Measurements from ENCODE around the gene SCEL.
"Not testable (repeated sequence)": the region's sequence is repeated elsewhere in the genome, so short reads cannot be mapped to it uniquely, and the experiment has no call there.

SCEL gene

DNA sequence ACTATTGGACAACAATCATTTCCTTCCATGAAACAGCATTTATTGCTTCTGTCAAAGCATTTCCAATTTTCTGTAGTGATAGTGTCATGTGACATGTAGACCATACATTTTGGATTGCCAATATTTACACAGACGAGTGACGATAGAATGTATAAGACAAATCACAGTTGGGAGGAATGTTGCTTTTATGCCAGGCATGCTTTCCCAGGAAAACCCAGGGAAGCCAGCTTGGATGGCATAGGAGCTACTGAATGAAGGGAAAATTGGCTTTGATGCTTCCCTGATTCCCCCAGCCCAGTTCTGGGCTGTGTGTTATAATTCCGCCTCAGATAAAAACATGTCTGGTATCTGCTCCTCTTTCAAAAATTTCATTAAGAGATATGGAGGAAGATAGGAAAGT, 22.5 kb downstream of the SCEL start:
- DNase-seq (ENCODE audit: low spot score), result no peak

DNA sequence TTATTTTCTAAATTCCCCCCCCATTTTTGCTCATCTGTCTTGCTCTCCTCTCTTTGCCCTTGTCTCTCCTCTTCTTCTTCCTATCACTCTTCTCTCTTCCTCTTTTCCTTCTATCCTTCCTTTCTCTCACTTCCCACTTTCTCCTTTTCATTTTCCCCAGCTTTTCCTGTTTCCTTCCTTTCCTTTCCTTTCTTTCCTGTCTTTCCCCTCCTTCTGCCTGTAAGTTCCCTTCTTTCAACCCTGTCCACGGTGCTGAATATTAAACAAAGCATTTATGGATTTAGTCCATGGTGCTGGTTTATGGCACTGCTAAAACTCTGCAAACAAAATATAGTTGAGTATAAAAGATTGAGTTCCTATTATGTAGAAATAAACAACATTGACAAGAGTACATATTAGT, 27.6 kb downstream of the SCEL start:
- DNase-seq (ENCODE audit: low spot score), result no peak

DNA sequence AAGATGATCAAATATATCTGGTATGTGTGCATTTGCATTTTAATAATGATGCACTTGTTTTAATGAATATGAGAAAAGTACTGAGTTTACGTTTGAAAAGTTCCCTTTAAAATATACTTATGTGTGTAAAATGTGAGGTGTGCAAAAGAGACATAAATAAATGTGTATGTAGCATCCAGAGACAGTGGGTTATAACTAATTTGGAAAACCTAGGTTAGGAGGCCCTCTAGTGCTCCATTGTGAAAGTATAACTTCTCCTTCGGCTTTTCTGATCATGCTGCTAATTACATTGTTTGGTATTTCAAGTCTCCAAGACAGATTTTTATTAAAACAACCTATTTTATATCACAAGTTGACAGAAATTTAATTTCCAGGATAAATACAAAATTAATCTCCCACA, 30.1 kb downstream of the SCEL start:
- DNase-seq (ENCODE audit: low spot score), result peak; percentile 56

DNA sequence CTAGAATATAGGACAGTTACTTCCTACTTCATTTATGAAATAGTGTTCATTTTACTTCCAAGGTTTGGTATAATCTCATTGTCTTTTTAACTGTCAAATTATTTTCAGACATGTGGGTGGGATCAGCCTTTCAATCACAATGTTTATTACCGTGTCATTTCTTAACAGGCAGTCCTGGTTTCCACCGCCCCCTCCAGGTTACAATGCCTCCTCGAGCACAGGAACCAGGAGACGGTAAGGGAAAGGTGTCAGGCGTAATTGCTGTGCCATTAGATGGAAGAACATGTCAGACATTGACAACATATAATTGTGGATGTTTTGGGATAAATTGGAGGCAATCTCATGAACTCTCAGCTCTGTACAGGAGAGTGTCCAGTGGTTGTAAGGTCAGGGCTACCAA, 36.5 kb downstream of the SCEL start:
- no peak for DNase-seq (ENCODE audit: low spot score)

DNA sequence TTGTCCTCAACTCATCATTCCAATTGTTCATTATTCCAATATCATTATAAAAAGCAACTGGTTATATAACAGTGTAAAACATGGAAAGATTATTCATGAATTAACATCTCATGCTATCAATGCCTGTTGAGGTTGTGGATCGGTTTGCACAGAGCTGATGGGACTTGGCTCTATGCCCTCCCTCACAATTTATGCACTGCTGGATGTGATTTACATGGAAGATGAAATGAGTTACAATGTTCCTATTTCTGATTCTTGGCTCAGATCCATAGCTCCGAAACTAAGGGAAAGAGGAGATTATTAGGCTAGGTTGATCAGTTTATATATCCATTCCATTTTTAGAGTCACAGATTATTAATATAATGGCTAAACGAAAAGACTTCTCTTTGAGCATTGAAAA, 38.6 kb downstream of the SCEL start:
- DNase-seq (ENCODE audit: low spot score), result no peak

DNA sequence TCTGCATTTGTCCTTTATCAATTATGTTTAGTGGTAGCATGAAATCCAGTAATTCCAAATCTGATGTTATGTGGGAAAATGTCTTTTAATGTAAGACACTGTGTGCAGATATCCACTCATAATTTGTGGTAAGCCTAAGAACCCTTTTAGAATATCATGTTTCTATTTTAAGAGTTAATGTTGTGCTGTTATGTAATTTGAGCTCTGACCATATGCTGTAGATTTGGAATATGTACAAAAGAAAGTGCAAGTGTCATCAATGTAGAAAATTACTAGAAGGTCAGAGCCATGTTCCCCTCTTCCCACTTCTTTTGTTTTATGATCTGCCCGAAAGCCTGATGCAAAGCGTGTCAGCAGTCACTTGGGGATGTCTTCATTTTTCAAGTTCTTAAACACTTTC, 44.5 kb downstream of the SCEL start:
- DNase-seq (ENCODE audit: low spot score), result no peak

DNA sequence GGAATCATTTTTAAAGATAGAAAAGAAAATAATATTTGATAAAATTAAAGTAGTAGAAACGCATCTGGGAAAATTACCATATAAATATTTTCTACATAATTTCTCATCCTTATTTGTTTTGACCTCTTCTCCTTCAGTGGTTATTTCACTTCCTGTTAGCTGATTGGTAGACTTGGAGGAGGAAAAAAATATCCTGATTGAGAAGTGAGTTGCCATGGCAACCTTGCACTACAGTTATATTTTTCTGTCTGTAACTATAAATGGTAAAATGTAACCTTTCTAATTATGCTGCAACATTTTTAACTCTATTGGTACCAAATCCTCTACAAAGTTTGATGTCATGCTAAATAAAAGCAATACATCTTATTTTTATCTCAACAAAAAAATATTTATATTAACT, 45.2 kb downstream of the SCEL start:
- no peak for DNase-seq (ENCODE audit: low spot score)

DNA sequence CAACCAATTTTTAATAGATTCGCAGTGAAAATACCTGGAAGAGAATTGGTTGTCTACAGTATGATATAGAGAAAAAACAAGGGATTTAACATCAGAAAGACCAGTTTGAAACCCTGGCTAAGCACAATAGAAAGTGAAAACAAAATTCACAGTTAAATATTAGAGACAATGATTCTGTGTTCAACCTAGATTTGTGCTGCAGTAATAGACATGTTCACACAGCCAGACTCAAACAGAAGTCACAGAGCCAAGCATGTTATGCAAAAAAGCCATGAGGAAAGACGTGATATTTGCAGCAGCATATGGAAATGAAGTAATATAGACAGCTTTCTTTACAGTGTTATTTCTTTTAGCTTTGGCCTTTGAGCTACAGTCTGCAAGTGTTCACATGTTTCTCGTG, 48.1 kb downstream of the SCEL start:
- no peak for DNase-seq (ENCODE audit: low spot score)

DNA sequence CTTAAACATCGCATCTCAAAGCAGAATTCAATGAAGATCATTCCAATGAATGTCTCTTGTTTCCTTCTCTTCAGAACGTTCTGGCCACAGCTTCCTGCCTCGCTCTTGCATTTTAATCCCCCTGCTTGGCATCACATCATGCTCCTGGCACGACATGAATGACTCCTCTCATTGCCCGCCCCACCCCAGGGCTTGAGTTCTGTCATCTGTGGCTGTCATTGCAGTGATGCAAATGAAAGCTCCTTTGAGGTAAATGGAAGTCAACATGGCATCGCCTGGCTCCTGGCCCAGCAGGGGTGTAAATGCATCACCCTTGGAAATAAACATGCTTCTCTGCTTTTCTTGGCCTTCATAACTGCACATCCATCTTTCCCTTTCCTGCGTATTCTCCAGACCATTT, 48.6 kb downstream of the SCEL start:
- peak; percentile 7 for DNase-seq (ENCODE audit: low spot score)

DNA sequence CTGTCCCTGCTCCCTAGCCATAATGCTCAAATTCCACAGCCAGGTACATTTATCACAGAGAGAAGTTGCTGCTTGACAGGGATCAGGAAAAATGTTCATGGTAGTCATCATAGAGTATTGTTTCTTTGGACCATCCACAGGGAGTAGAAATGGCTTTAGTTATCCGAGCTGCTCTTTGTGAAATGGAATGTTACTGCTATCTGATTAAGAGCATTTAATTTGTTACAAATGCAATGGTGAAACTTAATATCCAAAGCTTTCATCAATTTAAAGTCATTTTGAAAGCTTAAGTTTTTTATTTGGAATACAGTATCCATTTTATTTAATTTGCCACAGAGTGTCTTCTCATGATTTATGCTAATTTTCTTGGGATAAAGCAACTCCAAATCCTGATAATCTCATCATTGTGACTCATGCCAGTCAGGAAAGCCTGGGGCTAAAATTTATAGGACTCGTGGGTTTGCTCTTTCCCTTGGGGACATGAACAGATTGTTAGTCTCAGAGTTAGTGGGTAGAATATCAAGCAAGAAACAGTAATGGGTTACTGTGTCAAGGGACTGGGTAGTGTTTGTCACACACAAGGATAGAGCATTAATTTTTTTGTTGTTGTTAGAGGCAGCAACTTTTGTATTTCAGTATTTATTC, 59.8 kb downstream of the SCEL start:
- DNase-seq (ENCODE audit: low spot score), result no peak

DNA sequence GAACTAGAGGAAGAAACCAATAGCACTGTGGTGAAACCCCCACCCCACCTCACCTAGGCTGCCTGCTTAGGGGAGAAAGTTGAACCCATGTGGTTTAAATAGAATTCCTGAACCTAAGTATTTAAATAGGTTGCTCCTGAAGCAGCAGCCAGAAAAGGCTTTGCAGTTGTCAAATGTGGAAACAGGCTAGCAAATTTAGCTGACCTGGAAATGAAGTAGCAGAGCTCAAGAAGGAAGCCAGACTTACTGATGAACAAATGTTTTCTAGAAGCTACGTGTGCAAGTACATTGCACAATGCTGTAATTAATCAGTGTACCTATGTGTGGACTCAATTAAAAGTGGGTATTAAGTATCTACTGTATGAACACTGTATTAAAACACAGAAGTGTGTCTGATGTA, 61.3 kb downstream of the SCEL start:
- no peak for DNase-seq (ENCODE audit: low spot score)

DNA sequence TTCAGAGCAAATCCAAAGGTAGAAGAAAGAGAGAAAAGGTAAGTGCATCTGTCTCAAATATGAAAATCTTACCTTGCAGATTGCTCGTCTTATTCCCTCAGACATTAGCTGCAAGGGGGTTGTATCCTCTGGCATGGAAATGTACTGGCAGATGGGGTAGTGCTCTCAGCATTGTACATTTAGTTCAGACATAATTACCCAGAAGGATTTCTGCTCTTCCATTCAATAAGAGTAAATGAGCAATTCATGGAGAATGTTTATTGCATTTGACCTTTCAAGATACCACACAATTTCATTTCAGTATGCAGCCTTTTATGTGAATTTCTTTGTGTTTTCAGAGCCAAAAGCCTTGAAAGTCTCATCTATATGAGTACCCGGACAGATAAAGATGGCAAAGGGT, 63.8 kb downstream of the SCEL start:
- no peak for DNase-seq (ENCODE audit: low spot score)

DNA sequence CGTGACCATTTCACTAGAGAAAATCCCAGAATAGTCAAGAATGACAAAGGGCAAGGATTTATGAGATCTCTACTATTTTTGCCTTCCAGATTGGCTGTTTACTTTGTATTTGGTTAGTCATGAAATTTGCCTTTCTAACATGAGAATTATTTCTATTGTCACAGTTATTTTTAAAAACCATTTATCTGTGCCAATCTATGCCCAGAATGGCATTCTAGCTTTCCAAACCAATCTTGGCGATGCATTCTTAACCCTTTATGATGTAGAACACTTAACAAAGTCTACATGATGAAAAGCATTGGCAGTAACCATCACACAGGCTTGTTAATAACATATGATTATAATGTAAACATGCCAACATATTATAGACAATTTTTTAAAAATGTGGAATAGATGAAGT, 65.2 kb downstream of the SCEL start:
- DNase-seq (ENCODE audit: low spot score), result no peak

DNA sequence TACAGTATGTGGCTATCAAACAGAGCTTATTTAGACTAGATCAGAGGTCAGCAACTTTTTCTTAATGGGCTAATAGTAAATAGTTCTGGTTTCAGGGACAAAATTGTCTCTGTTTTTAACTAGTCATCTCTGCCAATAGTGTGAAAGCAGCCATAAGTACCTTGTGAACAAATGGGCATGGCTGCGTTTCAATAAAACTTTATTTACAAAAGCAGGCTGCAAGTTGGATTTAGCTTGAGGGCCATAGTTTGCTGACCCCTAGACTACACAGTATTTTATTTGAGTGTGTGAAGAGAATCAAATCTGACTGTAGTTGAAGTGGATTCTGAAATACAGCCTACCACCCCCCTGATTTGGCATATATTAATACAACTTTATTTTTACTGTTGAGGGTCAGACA, 75.6 kb downstream of the SCEL start:
- DNase-seq (ENCODE audit: low spot score), result no peak

DNA sequence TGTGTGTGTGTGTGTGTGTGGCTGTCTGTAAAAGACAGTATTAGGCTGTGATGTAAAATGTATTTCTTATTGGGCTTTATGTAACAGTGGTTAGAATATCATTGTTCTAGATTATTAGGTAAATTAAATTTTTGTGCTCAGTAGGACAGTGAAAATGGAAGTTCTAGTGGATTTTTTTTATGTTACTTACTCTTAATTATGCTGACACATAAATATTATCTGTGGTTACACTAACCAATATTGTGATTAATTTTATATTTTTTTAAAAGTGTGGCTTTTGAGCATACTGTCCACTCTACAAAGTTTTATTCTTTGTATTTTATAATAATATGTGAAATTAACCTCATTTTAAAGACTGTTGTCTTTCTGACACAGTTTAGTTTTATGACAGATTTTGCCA, 80.5 kb downstream of the SCEL start:
- no peak for DNase-seq (ENCODE audit: low spot score)

DNA sequence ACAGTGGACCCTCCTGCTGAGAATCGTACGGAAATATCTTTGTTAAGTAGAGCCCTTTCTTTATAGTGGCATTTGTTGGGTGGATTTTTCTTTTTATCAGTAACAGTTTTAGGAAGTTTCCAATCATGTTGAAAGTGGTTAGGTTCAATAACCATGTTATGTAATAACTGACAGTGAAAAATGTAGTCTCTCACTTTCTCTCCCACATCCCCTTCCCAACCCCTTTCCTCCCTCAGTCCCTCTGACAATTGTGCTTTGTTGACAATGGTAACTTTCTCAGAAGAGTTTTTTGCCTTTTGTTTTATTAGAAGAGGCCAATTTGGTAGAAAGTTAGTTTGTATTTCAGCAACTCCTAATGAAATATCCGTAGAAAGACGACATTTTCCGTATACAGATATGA, 84.1 kb downstream of the SCEL start:
- no peak for DNase-seq (ENCODE audit: low spot score)

DNA sequence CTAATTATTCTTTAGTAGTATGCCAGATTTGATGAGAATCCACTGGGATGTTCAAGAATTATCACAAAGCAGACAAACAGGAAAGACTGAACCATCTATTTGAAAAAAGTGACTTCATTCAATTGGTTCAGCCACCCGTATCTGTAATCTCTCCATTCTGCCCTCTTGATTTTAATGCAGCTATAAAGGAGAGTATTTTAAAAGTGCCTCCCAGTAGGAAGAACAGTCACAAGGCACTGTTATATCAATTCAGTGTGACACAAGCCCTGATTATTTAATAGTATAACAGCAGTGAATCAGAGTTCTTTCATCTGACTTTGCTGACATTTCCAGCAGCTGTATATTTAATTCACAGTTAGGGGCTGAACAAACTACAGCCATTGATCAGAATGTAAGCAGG, 84.6 kb downstream of the SCEL start:
- DNase-seq (ENCODE audit: low spot score), result no peak

DNA sequence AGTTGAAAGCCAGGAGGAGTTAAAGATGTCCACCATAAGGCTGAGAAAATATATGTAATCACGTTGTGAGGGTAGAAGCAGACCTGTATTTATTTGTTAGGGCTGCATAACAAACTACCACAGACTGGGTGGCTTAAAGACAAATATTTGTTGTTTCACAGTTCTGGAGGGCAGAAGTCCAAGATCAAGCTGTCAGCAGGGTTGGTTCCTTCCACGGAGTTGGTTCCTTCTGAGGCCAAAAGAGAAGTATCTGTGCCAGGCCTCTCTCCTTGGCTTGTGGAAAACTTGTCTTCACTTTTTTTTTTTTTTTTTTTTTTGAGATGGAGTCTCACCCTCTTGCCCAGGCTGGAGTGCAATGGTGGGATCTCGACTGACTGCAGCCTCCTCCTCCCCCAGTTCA, 88.3 kb downstream of the SCEL start:
- DNase-seq (ENCODE audit: low spot score), result no peak

DNA sequence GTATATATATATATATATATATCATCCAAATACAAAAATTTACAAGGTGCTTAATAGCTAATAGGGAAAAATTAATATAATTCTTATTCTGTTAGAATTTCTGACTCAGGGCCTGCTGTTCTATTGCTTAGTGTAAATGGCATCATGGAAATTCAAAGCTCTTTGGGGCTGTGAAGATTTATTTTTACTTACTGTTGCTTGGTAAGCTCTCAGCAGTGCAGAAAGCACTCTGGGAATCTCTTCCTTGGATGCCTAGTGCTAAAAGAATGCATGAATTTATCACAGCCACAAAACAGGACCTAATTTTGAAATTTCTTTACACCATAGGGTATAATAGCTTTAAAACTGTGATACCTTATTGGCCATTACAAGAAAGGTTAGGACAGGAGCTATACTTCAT, 92.7 kb downstream of the SCEL start:
- no peak for DNase-seq (ENCODE audit: low spot score)

DNA sequence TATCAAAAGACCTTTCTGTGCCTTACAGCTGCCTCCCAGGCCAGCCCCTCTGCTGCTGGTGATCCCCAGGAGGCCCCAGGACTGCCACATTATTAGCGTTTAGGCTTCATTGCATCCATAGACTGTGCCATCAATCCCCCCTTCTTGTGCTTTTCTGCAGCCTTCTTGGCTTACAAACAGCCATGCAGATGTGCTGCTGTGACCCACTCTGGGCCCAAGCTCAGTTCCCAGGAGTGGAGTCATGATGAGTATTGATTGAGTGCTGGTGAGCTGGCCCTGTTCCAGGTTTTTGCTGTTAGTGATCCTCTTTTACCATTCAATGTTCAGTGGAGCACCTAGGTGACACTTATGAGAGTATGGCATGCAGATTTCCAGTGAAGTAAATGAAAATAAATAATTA, 102.1 kb downstream of the SCEL start:
- no peak for DNase-seq (ENCODE audit: low spot score)

DNA sequence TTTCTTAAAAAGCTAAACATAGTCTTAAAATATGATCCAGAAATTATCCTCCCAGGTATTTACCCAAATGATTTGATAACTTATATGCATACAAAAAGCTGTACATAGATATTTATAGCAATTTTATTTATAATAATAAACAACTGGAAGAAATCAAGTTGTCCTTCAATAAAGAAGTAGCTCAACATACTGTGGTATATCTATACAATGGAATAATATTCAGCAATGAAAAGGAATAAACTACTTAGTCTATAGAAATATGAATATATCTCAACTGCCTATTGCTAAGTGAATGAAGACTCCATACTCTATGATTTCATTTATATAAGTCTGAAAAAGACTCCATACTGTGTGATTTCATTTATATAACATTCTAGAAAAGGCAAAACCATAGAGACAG, 114.9 kb downstream of the SCEL start:
- DNase-seq (ENCODE audit: low spot score), result no peak

DNA sequence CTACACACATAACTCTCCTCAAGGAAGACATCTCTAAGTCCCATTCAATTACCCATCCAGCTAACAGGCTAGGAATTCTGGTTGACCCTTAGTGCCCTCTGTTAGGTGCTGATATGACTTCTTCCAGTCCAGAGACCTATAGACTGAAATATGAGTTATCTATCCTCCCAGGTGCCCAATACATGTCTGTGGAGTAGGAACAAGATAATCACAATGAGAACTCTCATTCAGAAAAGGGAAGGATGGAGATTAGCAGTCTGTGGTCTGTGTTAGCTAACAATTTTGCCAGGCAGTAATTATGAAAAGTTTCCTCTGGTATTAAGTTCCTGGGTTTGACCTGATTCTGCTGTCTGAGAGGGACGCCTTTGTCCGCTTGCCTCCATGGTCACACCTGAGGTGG, 117.8 kb downstream of the SCEL start:
- DNase-seq (ENCODE audit: low spot score), result no peak

DNA sequence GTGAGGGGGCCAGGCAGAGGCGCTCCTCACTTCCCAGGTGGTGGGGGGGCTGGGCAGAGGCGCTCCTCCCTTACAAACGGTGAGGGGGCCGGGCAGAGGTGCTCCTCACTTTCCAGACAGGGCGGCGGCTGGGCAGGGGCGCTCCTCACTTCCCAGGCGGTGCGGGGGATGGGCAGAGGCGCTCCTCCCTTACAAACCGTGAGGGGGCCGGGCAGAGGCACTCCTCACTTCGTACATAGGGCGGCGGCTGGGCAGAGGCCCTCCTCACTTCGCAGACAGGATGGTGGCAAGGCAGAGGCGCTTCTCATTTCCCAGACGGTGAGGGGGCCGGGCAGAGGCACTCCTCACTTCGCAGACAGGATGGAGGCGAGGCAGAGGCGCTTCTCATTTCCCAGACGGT, 124.5 kb downstream of the SCEL start:
- not testable (repeated sequence) for DNase-seq (ENCODE audit: low spot score)

DNA sequence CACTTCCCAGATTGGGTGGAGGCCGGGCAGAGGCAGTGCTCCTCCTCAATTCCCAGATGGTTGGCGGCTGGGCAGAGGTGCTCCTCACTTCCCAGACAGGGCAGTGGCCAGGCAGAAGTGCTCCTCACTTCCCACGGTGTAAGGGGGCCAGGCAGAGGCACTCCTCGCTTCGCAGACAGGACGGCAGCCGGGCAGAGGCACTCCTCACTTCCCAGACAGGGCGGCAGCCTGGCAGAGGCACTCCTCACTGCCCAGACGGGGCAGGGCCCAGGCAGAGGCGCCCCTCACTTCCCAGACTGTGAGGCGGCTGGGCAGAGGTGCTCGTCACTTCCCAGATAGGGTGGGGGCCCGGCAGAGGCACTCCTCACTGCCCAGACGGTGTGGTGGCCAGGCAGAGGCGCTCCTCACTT, 125.3 kb downstream of the SCEL start:
- no peak for DNase-seq (ENCODE audit: low spot score)

DNA sequence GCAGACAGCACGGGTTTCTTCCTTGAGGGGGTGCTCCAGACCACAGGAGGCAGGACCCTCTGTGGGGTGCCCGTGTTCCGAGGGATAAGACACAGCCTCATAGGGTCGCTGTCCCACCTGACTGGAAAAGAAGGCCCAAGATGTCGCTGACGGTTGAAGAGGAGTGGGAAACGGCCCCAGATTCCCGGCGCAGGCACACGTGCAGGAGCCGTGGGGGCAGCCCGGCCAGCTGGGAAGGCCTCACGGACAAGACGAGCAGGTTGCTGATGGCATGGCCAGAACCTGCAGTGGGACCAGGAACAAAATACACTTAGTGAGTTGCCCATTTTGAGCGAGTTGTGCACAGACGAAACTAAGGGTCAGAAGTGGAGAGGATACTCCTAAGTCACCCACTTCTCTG, 126.8 kb downstream of the SCEL start:
- DNase-seq (ENCODE audit: low spot score), result not testable (repeated sequence)
